ENCODE measurements around the gene RWDD2A. TPM values are rescaled to one million over a fixed set of nuclear protein-coding genes. Genes with fewer than 3 reads are reported as not detected.

RWDD2A gene
- total and polyA plus RNA-seq, 2 of the 4 experiments (the other 2 are of a cell fraction), result 3.9 to 4.1 TPM

GRCh38 chr6:83168556-83168955, 24.6 kb upstream of the RWDD2A start:
- peaks cover 3% of the 10 kb centered on the region; the same call in 1 of the 2 replicates for H4K20me1 ChIP-seq (ENCODE audit: insufficient read depth, low read length)
- DNase-seq, result no peak
- no peak overlapping the region for H3K56ac ChIP-seq (ENCODE audit: extremely low read depth, insufficient read depth, low read length)
- H3K27me3 ChIP-seq (ENCODE audit: control insufficient read depth, insufficient read depth, low read length), result no peaks in the 10 kb centered on the region
- H4K5ac ChIP-seq (ENCODE audit: low read depth, low read length), result no peak overlapping the region
- no peak overlapping the region for H3K4me3 ChIP-seq (ENCODE audit: insufficient read depth, low read depth, low read length)
- intact Hi-C loops (cut with micrococcal nuclease), result no loop called here
- no peaks in the 10 kb centered on the region for H3K4me1 ChIP-seq (ENCODE audit: control insufficient read depth, insufficient read depth, low read length)
- H2AFZ ChIP-seq (replicated peaks; ENCODE audit: low read length, poor library complexity), result no peak overlapping the region
- no peak overlapping the region for H3K18ac ChIP-seq (ENCODE audit: low read depth, low read length)
- H2BK20ac ChIP-seq (ENCODE audit: low read depth, low read length), result no peak overlapping the region
- no peaks in the 10 kb centered on the region for H3K9me1 ChIP-seq (ENCODE audit: insufficient read depth, low read length)
- dilution Hi-C loops (cut with HindIII; ENCODE audit: low sequenced_read_pairs, unreplicated experiment), result no loop called here
- H3K9me3 ChIP-seq (ENCODE audit: control insufficient read depth, insufficient read depth, low read length), result no peaks in the 10 kb centered on the region
- H2BK5ac ChIP-seq (ENCODE audit: low read depth, low read length, poor library complexity, severe bottlenecking), result no peak overlapping the region
- BruUV-seq (replicated peaks), result TSS peak; percentile 46
- H3K27ac ChIP-seq (ENCODE audit: insufficient read depth, low read length), result no peak overlapping the region
- H3K14ac ChIP-seq (replicated peaks; ENCODE audit: low read depth, low read length), result no peak overlapping the region
- no peak overlapping the region for H3K23ac ChIP-seq (ENCODE audit: low read depth, low read length)
- H3K9ac ChIP-seq (ENCODE audit: low read depth, low read length), result no peak overlapping the region
- no peak for ATAC-seq (ENCODE audit: low read depth)
- ChIA-PET POLR2A (ENCODE audit: unreplicated experiment) (no interaction called here), CTCF (no interaction called here)
- peaks cover 52% of the 10 kb centered on the region for H3K36me3 ChIP-seq (ENCODE audit: control insufficient read depth, insufficient read depth, low read length)
- peaks cover 6 to 9% of the 10 kb centered on the region in 2 experiments; a peak in 1 of 4 replicates for H3K79me1 ChIP-seq (ENCODE audit: low read depth in 1 of 2, low read length in 2 of 2)
- H3K4ac ChIP-seq (ENCODE audit: low read depth, low read length), result no peak overlapping the region
- H4K91ac ChIP-seq (ENCODE audit: insufficient read depth, low read depth, low read length), result no peak overlapping the region
- no peak overlapping the region for H2BK120ac ChIP-seq (ENCODE audit: low read depth, low read length)
- TF ChIP-seq RCOR1 (IDR thresholded peaks at IDR 0.05; ENCODE audit: insufficient replicate concordance, low read length) (no peak), MAFK (IDR thresholded peaks at IDR 0.05; ENCODE audit: low read depth, low read length) (no peak), RFX5 (IDR thresholded peaks at IDR 0.05; ENCODE audit: low read depth, low read length) (no peak), RAD21 (IDR thresholded peaks at IDR 0.05; ENCODE audit: low read length) (no peak), CTCF (conservative IDR thresholded peaks at IDR 0.05; ENCODE audit: low read depth, low read length) (no peak), USF2 (IDR thresholded peaks at IDR 0.05; ENCODE audit: low read depth, low read length) (no peak), SMC3 (IDR thresholded peaks at IDR 0.05; ENCODE audit: low read depth, low read length) (no peak), POLR2A (IDR thresholded peaks at IDR 0.05; ENCODE audit: low read depth, low read length) (no peak), NFE2L2 (IDR thresholded peaks at IDR 0.05; ENCODE audit: low read depth, low read length) (no peak), CEBPB (IDR thresholded peaks at IDR 0.05; ENCODE audit: low read depth, low read length) (no peak), CHD1 (IDR thresholded peaks at IDR 0.05; ENCODE audit: low read depth, low read length) (no peak), MXI1 (IDR thresholded peaks at IDR 0.05; ENCODE audit: borderline replicate concordance, low read depth, low read length) (no peak), MAZ (IDR thresholded peaks at IDR 0.05; ENCODE audit: borderline replicate concordance, low read depth, low read length) (no peak)
- no peak overlapping the region for H4K8ac ChIP-seq (ENCODE audit: low read depth in 2 of 2, low read length in 2 of 2)
- no peak overlapping the region for H2BK15ac ChIP-seq (ENCODE audit: low read depth, low read length)
- in situ Hi-C loops (cut with MboI; ENCODE audit: low sequenced_read_pairs), result no loop called here
- H2AK9ac ChIP-seq (replicated peaks; ENCODE audit: low read depth, low read length, poor library complexity), result no peak overlapping the region
- WGBS, 2 experiments (ENCODE audit: extremely low coverage in 2 of 2, insufficient read length in 1 of 2), result no CpG with 5 or more reads among the region's 1 CpG
- no peak overlapping the region for H3K4me2 ChIP-seq (ENCODE audit: low read depth, low read length)
- no peak overlapping the region for H2AK5ac ChIP-seq (ENCODE audit: low read depth, low read length)

Measured in IMR-90 (cell line).